GM23338 (cell line): Measurements from ENCODE around the gene DPEP3.

ENCODE experiments used
- CREB1 ChIP-seq: fragments of 250-450 bp; sonication (Bioruptor Pico); IDR thresholded peaks from 2 replicates; pipeline ENCODE4 v1.5.0; 2020; ENCODE audit warnings: low read depth, mild to moderate bottlenecking, moderate library complexity
- EZH2 ChIP-seq: fragments of 200-600 bp; sonication (generic); IDR thresholded peaks from one replicate; pipeline ENCODE4 v1.8.0; 2017; ENCODE audit warnings: antibody characterized with exemption, mild to moderate bottlenecking, low read depth; ENCODE audit not compliant: unreplicated experiment
- EZH2phosphoT487 ChIP-seq: fragments of 200-600 bp; sonication (generic); IDR thresholded peaks from one replicate; pipeline ENCODE4 v1.8.1; 2018; ENCODE audit warnings: antibody characterized with exemption; ENCODE audit not compliant: unreplicated experiment
- POLR2AphosphoS5 ChIP-seq: IDR thresholded peaks from 2 replicates; pipeline ENCODE4 v1.6.1; 2016; ENCODE audit warnings: antibody characterized with exemption, low read depth
- ZNF114 ChIP-seq: fragments of 250-450 bp; sonication (Bioruptor Pico); IDR thresholded peaks from 2 replicates; pipeline ENCODE4 v1.5.0; 2020; ENCODE audit warnings: mild to moderate bottlenecking, moderate library complexity
- ZNF331 ChIP-seq: fragments of 250-450 bp; sonication (Bioruptor Pico); IDR thresholded peaks from 2 replicates; pipeline ENCODE4 v1.5.0; 2020; ENCODE audit warnings: low read depth, mild to moderate bottlenecking, moderate library complexity
- TF ChIP-seq, protein P1 (sequence below), 2 experiments: fragments of 200-600 bp in 1 of 2; sonication (generic) in 1 of 2; conservative IDR thresholded peaks; 2 replicates each; pipeline versions ENCODE4 v1.5.1 to v1.6.1; 2016 to 2017; ENCODE audit warnings: antibody characterized with exemption in 2 of 2, low read depth in 2 of 2, mild to moderate bottlenecking in 2 of 2, moderate library complexity in 1 of 2
- TF ChIP-seq, protein P2 (sequence below): IDR thresholded peaks from 2 replicates; pipeline ENCODE4 v1.6.1; 2016; ENCODE audit warnings: antibody characterized with exemption
- TF ChIP-seq, protein P3 (sequence below): IDR thresholded peaks from one replicate; pipeline ENCODE4 v1.6.1; 2018; ENCODE audit warnings: antibody characterized with exemption; ENCODE audit not compliant: unreplicated experiment

DNA sequence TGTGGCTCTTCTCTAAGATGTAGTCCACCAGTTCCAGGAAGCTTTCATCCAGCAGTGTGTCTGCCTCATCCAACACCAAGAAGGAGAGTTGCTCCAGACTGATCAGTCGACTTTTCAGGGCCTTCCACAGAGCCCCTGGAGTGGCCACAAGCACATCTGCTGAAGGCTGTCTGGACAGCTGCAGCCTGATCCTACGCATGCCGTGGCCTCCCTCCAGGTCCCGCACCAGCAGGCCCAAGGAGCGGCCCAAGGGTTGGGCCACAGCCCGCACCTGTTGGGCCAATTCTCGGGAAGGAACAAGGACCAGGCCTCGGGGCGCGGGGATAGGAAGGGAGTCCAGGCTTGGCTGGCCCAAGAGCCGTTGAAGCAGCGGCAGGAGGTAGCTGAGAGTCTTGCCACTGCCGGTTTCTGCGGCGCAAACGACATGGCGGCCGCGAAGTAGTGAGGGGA is 42.0 kb upstream of the DPEP3 start:
- TF ChIP-seq CREB1 (CRISPR knock-in tag) (no peak), POLR2AphosphoS5 (no peak), EZH2 (no peak), ZNF331 (CRISPR knock-in tag) (no peak), ZNF114 (CRISPR knock-in tag) (no peak), EZH2phosphoT487 (no peak)
- TF ChIP-seq, protein P1, sequence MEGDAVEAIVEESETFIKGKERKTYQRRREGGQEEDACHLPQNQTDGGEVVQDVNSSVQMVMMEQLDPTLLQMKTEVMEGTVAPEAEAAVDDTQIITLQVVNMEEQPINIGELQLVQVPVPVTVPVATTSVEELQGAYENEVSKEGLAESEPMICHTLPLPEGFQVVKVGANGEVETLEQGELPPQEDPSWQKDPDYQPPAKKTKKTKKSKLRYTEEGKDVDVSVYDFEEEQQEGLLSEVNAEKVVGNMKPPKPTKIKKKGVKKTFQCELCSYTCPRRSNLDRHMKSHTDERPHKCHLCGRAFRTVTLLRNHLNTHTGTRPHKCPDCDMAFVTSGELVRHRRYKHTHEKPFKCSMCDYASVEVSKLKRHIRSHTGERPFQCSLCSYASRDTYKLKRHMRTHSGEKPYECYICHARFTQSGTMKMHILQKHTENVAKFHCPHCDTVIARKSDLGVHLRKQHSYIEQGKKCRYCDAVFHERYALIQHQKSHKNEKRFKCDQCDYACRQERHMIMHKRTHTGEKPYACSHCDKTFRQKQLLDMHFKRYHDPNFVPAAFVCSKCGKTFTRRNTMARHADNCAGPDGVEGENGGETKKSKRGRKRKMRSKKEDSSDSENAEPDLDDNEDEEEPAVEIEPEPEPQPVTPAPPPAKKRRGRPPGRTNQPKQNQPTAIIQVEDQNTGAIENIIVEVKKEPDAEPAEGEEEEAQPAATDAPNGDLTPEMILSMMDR (conservative IDR thresholded peaks at IDR 0.05; ENCODE audit: low read depth in 2 of 2) = no peak
- TF ChIP-seq, protein P2, sequence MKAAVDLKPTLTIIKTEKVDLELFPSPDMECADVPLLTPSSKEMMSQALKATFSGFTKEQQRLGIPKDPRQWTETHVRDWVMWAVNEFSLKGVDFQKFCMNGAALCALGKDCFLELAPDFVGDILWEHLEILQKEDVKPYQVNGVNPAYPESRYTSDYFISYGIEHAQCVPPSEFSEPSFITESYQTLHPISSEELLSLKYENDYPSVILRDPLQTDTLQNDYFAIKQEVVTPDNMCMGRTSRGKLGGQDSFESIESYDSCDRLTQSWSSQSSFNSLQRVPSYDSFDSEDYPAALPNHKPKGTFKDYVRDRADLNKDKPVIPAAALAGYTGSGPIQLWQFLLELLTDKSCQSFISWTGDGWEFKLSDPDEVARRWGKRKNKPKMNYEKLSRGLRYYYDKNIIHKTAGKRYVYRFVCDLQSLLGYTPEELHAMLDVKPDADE = no peak
- TF ChIP-seq, protein P3, sequence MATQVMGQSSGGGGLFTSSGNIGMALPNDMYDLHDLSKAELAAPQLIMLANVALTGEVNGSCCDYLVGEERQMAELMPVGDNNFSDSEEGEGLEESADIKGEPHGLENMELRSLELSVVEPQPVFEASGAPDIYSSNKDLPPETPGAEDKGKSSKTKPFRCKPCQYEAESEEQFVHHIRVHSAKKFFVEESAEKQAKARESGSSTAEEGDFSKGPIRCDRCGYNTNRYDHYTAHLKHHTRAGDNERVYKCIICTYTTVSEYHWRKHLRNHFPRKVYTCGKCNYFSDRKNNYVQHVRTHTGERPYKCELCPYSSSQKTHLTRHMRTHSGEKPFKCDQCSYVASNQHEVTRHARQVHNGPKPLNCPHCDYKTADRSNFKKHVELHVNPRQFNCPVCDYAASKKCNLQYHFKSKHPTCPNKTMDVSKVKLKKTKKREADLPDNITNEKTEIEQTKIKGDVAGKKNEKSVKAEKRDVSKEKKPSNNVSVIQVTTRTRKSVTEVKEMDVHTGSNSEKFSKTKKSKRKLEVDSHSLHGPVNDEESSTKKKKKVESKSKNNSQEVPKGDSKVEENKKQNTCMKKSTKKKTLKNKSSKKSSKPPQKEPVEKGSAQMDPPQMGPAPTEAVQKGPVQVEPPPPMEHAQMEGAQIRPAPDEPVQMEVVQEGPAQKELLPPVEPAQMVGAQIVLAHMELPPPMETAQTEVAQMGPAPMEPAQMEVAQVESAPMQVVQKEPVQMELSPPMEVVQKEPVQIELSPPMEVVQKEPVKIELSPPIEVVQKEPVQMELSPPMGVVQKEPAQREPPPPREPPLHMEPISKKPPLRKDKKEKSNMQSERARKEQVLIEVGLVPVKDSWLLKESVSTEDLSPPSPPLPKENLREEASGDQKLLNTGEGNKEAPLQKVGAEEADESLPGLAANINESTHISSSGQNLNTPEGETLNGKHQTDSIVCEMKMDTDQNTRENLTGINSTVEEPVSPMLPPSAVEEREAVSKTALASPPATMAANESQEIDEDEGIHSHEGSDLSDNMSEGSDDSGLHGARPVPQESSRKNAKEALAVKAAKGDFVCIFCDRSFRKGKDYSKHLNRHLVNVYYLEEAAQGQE = no peak
